GM18499 (cell line): Measurements from ENCODE around the gene WBP1.

Source experiments
- ATAC-seq: cut with Tn5 transposase; IDR thresholded peaks from one replicate; pipeline ENCODE4 v1.9.1; 2021; ENCODE audit warnings: moderate number of reproducible peaks; ENCODE audit not compliant: insufficient read depth, unreplicated experiment

WBP1 gene

DNA sequence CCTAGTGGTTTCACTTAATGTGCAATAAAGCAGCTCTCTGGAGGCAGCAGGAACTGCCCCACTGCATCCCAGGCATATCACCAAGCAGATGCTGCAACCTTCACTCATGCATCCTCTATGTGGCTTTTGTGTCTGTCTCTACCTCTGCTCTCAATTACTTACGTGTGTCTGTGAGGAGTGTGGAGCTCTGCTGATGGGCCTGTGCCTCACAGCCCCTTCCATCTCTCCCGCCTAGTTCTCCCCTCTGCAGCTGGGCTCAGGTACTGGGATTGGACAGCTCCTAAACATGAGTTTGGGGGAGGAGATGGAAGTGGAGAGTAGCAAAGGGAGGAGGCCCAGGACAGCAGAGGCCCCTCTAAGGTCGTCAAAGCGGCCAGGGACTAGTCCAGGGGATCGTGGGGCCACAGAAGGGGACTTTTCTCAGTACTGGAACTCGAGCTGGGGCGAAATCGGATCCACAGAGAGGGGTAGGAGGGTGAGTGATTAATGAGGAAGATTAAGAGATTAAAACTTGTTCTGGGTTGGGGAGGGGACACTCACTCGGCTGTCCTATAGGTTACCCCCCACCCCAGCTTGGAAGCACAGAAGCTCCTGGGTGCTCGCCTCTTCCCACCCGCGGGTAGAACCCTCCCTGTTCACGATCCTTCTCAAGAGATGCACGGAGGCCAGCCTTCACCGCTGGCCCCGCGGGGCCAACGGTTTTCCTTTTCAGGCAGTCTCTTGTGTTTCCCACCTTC is 43.3 kb downstream of the WBP1 start:
- no peak for ATAC-seq

DNA sequence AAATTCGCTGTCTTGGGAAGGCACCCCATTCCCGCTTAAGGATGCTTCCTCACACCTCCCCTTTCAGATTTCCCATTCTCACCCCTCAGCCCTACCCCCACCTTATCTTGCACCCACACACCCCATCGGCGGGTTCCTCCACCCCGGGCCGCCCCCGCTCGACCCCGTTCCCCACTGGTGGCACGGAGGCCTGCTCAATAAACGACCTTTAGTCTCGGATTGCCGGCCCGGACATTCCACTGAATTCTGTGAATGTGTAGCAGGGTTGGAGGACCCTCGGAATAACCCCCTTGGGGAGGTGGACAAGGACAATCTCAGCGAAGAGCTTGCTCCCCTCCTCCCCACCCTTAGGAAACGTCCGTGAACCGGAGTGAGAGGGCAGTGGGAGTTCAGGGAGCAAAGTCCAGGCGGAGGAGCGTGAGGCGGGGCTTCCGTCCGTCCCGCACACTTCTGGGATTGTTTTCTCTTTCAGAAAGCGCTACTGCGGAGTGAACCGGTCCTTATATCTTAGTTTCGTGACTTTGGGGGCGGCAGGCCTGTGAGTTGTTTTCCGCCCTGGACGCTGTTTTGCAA is 44.0 kb downstream of the WBP1 start:
- ATAC-seq = no peak

DNA sequence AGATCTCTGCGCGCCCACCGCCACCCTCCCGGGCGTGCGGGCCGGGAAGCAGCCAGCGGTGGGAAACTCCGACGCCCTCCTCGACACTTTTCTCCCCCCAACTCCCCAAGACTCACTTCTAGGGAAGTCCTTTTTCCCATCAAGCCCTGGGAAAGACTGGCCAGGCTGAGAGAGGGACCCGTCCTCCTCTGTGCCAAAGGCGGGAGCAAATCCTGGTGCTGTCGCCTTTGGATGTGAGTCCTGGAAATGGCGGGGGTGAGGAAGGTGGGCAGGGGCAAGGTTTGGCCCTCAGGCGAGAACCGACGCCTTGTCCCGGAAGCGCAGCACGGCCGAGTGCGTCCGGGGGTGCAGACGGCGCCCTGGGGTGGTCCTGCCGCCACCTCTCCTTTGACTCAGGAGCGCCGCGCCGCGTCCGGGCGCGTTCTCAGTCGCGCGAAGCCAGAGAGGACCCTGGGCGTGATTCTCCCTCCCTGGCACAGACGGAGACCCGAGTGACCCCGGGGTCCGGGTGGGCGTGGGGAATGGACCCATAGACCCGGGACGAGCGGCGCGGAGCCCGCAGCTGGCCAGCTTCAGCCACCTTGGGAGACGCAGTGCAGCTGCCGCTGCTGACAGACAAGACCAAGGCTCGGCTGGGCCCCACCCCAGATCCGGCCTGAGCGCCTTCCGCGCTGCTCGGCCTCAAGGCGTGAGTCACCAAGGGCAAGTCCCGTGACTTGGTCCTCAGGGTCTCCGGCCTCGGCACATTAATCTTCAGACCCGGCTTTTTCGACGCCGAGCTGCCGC is 44.7 kb downstream of the WBP1 start:
- ATAC-seq = no peak

DNA sequence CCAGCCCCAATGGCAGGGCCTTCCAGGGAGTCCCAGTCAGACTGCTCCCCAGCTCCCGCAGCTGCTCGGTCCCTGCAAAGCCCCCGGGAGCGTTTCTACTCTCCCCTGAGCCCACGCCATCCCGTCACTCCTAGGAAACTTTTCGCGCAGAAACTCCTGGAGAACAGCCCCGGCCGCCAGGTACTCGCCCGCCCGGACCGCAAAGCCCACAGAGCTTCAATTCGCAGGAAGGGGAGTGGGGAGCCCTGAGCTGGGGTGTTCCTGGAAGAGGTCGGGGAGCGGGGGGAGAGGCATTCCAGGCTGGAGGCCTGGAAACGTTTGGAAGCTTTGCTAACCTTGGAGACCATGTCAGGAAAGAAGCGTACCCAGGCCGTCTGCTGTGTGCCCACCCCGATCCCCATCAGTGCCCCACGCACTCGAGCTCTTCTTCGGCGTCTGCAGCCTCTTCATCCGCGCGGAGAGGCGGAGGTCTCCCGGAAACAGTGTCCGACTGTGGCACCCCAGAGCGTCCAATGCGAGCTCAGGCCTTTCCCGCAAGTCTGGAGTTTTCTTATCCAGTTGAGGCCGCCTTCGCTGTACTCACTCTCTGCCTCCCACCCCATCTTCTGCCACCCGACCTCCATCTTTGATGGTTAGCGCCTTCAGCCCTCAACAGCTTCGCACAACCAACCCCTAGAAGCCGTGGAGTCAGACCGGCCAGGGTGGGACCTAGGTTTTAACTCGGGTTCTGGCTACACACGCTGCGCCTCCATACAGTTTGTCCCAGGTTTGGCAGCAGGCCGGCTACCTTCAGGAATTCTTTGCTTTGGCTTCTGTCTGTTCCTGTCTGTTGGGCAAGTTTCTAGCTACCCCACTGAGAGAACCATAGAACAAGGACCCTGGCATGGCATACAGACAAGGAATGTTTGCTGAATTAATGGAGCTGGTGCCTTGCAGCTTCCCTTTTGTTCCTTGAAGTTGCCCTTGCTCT is 45.6 kb downstream of the WBP1 start:
- no peak for ATAC-seq

DNA sequence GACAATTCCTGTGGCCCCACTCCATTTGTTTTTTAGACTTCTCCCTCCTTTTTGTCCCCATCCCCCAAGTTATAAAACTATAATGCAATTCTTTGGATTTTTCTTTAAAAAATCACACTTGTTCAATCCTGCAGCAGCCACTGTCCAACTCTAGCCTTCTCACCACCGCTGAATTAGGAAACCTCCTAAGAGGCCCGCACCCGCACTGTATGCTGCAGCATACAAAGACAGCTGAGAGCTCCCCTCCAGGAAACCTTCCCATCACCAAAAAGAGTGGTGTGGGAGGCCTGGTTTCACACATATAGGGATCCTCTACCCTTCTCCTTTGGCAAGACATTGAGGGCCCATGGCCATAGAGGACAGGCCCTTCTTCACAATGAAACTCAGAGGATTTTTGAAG is 46.4 kb downstream of the WBP1 start:
- no peak for ATAC-seq

DNA sequence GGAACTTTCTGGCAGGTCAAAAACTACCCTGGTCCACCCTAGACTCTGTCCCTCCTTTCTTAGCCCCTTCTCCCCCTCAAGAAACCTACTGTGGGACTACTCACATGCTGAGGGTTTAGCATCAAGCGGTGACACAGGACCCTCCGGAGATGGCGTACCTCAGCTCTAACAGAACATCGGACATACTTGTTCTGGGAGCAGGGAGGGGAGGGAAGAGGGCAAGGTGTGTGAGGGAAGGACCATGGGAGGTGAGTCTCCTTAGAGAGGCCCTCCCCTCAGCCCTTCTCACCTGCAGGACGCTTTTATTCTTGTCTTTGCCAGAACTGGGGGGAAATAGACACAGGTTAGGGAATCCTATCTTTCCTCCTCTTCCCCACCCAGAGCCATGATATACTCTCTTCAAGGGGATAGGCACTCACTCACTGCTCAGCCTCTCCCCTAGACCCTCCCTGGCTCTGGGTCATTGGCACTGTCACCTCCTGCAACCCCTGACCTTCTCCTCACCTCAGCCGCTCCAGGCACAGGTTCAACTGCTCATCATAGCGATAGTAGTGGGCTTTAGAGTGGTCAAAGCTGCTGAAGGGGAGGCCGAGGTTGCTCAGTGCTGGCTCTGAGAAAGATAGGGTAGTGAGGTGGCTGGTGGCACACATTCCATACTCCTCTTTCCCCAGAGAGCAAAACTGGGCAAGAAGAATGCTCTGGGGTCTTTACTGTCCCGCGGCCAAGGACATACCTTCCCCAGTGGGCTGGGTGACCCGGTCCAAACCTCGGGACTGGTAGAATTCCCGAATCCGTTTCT is 47.4 kb downstream of the WBP1 start:
- no peak for ATAC-seq

DNA sequence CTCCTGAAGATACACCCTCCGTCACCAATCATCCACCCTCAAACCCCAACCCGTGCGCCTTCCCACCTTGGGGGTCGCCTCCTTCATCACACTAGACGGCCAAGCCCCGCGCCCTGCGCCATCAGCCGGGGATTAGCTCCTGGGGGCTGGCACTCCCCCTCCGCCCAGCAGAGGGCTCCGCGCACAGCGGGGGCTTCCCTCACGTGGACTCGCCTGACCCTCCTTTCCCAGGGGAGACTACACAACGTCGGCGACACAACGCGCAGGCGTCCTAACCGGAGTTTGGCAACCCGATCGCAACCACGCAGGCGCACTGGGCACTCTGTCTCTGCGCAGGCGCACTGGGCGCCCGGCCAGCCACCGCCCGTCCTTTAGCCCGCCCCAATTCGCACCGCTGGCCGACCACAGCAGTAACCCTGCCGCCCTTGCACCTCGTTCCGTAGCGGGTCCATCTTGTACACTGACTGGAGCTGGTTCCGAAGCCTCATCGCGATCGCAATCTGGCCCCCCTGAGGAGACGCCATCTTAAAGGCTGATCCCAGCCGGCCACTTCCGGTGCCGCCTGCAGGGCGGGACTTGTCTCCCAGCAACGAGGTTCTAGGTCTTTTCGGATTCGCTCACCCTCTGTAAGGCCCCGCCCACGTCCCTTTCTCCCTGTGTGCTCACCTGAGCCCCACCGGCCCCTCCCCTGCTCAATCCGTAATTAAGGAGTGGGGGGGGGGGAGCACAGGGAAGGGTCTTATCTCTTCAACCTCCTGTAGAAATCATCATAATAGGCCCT is 49.1 kb downstream of the WBP1 start, which contains the start of gene PCGF1:
TSS of gene PCGF1 (minus strand) at position 551 of the 781 bp plus-strand sequence. CDS start at position 524, 27 bp downstream.
- peak; percentile 84 for ATAC-seq

DNA sequence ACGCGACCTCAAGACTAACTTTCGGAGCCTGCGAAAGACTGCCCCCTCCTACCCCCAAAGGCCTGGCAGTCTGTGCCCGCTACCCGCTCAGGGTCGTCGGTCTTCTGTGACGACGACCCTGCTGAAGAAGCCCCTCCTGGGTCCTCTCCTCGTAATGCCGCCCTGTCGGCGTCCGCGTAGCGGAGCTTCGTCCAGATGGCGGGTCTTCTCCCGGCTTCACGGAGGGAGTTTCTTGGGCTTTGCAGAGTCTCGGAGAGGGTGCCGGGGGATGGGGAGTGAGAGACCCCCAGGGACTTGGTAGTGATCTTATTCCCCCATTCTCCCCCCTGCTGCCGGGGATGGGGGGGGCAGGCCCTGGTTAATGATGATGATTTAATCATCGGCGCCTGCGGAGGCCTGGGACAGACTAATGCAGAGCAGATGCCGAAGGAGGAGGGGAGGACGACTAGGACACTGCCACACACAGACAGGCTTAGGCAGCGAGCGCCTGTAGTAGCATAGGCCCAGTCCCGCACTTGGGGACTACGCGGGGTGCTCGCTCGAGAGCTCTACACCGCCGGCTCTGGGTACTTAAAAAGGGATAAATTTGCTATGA is 49.8 kb downstream of the WBP1 start:
- ATAC-seq = no peak

DNA sequence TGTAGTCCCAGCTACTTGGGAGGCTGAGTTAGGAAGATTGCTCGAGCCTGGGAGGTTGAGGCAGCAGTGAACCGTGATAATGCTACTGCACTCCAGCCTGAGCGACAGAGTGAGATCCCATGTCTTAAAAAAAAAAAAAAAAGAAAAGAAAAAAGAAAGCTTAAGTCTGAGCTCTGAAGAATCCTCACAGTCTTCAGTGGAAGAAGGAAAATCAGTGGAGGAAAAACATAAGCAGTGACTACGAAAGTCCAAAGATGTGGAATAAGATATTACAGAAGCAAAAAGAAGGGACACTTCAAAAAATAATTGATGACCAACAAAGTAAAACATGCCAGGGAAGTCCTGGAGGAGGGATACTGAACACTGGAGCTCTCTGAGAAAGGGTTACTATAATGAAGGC is 52.0 kb downstream of the WBP1 start:
- no peak for ATAC-seq
